Stimulated activated CD8-positive, alpha-beta memory T cell treated with anti-CD3 and anti-CD28 coated beads, Interleukin-4, amount 100 ng/mL, for 24 hours (primary cell): Measurements from ENCODE around the gene COBL.

Experiments
- DNase-seq: peaks from one replicate; pipeline ENCODE4 v3.0.0-alpha.2; 2020; ENCODE audit warnings: low read depth

COBL gene

GRCh38 chr7:51142741-51143385 lies 173.7 kb downstream of the COBL start:
- no peak for DNase-seq

- DNase-seq: no peak
Measured at GRCh38 chr7:51141451-51142003, 175.1 kb downstream of the COBL start.

- DNase-seq: no peak
Measured at GRCh38 chr7:51140199-51141164, 176.1 kb downstream of the COBL start.

- DNase-seq: no peak
Measured at GRCh38 chr7:51139796-51140195, 176.8 kb downstream of the COBL start.

- no peak for DNase-seq
Measured at GRCh38 chr7:51138123-51139085, 178.2 kb downstream of the COBL start.

GRCh38 chr7:51135576-51135975 lies 181.0 kb downstream of the COBL start:
- no peak for DNase-seq

GRCh38 chr7:51134013-51134441 lies 182.6 kb downstream of the COBL start:
- no peak for DNase-seq

GRCh38 chr7:51132661-51133060 lies 183.9 kb downstream of the COBL start:
- DNase-seq: no peak

GRCh38 chr7:51129527-51130472 lies 186.8 kb downstream of the COBL start:
- DNase-seq: no peak

- no peak for DNase-seq
Measured at GRCh38 chr7:51128545-51129435, 187.8 kb downstream of the COBL start.

GRCh38 chr7:51127618-51127904 lies 189.0 kb downstream of the COBL start:
- DNase-seq: no peak

GRCh38 chr7:51126813-51127617 lies 189.6 kb downstream of the COBL start:
- DNase-seq: no peak

GRCh38 chr7:51126324-51126723 lies 190.3 kb downstream of the COBL start:
- DNase-seq: no peak

GRCh38 chr7:51124321-51124720 lies 192.3 kb downstream of the COBL start:
- no peak for DNase-seq

- peak; percentile 56 for DNase-seq
Measured at GRCh38 chr7:51123322-51124019, 193.1 kb downstream of the COBL start.

GRCh38 chr7:51121931-51122425 lies 194.6 kb downstream of the COBL start:
- DNase-seq: no peak

- DNase-seq: no peak
Measured at GRCh38 chr7:51121036-51121790, 195.4 kb downstream of the COBL start.
